Neural progenitor cell (in vitro differentiated cells): Measurements from ENCODE around the gene UBXN2A. TPM values are rescaled to one million over a fixed set of nuclear protein-coding genes. Genes with fewer than 3 reads are reported as not detected.

Experiments used
- DNase-seq: peaks from one replicate; pipeline ENCODE4 v3.0.0-alpha.2; 2016; ENCODE audit warnings: low spot score
- H2AFZ ChIP-seq: fragments of 200-600 bp; sonication (generic); replicated peaks from 2 replicates; pipeline ENCODE4 v1.6.1; 2016; ENCODE audit warnings: antibody characterized with exemption
- H3F3A ChIP-seq: fragments of 200-600 bp; sonication (generic); 2 replicates; pipeline ENCODE4 v1.6.1; 2016; ENCODE audit warnings: antibody characterized with exemption, low read depth
- H3K27ac ChIP-seq: fragments of 200-600 bp; sonication (generic); 2 replicates; pipeline ENCODE4 v1.5.1; 2016; ENCODE audit warnings: mild to moderate bottlenecking
- H3K27me3 ChIP-seq: fragments of 200-600 bp; sonication (generic); 2 replicates; pipeline ENCODE4 v1.6.1; 2016; ENCODE audit warnings: mild to moderate bottlenecking, moderate library complexity
- H3K36me3 ChIP-seq: fragments of 200-600 bp; sonication (generic); 2 replicates; pipeline ENCODE4 v1.5.1; 2016
- H3K4me1 ChIP-seq: fragments of 200-600 bp; sonication (generic); 2 replicates; pipeline ENCODE4 v1.6.1; 2016; ENCODE audit warnings: mixed run types
- H3K4me2 ChIP-seq: fragments of 200-600 bp; sonication (generic); 2 replicates; pipeline ENCODE4 v1.6.1; 2016
- H3K4me3 ChIP-seq: fragments of 200-600 bp; sonication (generic); 2 replicates; pipeline ENCODE4 v1.5.1; 2016
- H3K79me2 ChIP-seq: fragments of 200-600 bp; sonication (generic); 2 replicates; pipeline ENCODE4 v1.6.1; 2016; ENCODE audit warnings: low read depth
- H3K9ac ChIP-seq: fragments of 200-600 bp; sonication (generic); 2 replicates; pipeline ENCODE4 v1.6.1; 2016
- H3K9me3 ChIP-seq: fragments of 200-600 bp; sonication (generic); 2 replicates; pipeline ENCODE4 v1.5.1; 2016; ENCODE audit warnings: low read depth
- H4K20me1 ChIP-seq: fragments of 200-600 bp; sonication (generic); 2 replicates; pipeline ENCODE4 v1.6.1; 2016; ENCODE audit warnings: low read depth
- H3K27ac Mint-ChIP-seq: 3 replicates; pipeline ENCODE4 v1.8.0; 2021; ENCODE audit warnings: mixed read lengths
- H3K27me3 Mint-ChIP-seq: 2 replicates; pipeline ENCODE4 v1.8.0; 2022; ENCODE audit warnings: low read depth, mild to moderate bottlenecking, inconsistent platforms, moderate library complexity, mixed read lengths; ENCODE audit not compliant: insufficient read depth
- H3K36me3 Mint-ChIP-seq: 3 replicates; pipeline ENCODE4 v1.8.0; 2021; ENCODE audit warnings: mixed read lengths
- H3K4me1 Mint-ChIP-seq: 3 replicates; pipeline ENCODE4 v1.8.0; 2021; ENCODE audit warnings: mixed read lengths
- H3K4me3 Mint-ChIP-seq: 3 replicates; pipeline ENCODE4 v1.8.0; 2021; ENCODE audit warnings: mild to moderate bottlenecking, moderate library complexity, mixed read lengths
- H3K9me3 Mint-ChIP-seq: 3 replicates; pipeline ENCODE4 v1.8.0; 2020; ENCODE audit warnings: mixed read lengths
- CTCF ChIP-seq: fragments of 200-600 bp; sonication (generic); IDR thresholded peaks from 2 replicates; pipeline ENCODE4 v1.5.1; 2017; ENCODE audit warnings: antibody characterized with exemption, mild to moderate bottlenecking
- EZH2 ChIP-seq: fragments of 200-600 bp; sonication (generic); IDR thresholded peaks from 2 replicates; pipeline ENCODE4 v1.6.1; 2017; ENCODE audit warnings: antibody characterized with exemption, mild to moderate bottlenecking, moderate library complexity
- EZH2phosphoT487 ChIP-seq: fragments of 200-600 bp; sonication (generic); IDR thresholded peaks from 2 replicates; pipeline ENCODE4 v1.6.1; 2017; ENCODE audit warnings: antibody characterized with exemption
- total RNA-seq: library from RNA; depleted of rRNA; stranded (reverse); fragments of >200 nt; gene quantifications from 2 replicates; pipeline ENCODE4 v1.2.3, GENCODE V29; 2015; ENCODE audit warnings: low replicate concordance

Gene UBXN2A
- total RNA-seq, 1 donor from 2014 or later = 24.1 TPM

GRCh38 chr2:23988371-23988770, 48.1 kb downstream of the UBXN2A start:
- H3K4me3 ChIP-seq = no peak overlapping the region
- H3K79me2 ChIP-seq = no peaks in the 10 kb centered on the region
- Mint-ChIP-seq H3K27me3 (peaks cover 2% of the 10 kb centered on the region), H3K4me1 (peaks cover 13% of the 10 kb centered on the region), H3K4me3 (no peak overlapping the region), H3K36me3 (peaks cover 7% of the 10 kb centered on the region), H3K27ac (no peak overlapping the region), H3K9me3 (no peaks in the 10 kb centered on the region)
- H3K27me3 ChIP-seq = no peaks in the 10 kb centered on the region
- H3K4me1 ChIP-seq = peaks cover 10% of the 10 kb centered on the region
- H3K9me3 ChIP-seq = no peaks in the 10 kb centered on the region
- no peak overlapping the region for H3K9ac ChIP-seq
- TF ChIP-seq EZH2phosphoT487 (no peak), CTCF (peak; percentile 21)
- DNase-seq = no peak
- H2AFZ ChIP-seq = no peak overlapping the region
- H4K20me1 ChIP-seq = no peaks in the 10 kb centered on the region
- peaks cover 3% of the 10 kb centered on the region for H3K36me3 ChIP-seq
- H3K4me2 ChIP-seq = no peak overlapping the region
- H3K27ac ChIP-seq = no peak overlapping the region
- H3F3A ChIP-seq = no peaks in the 10 kb centered on the region

- Histone ChIP-seq H3K27ac (peak overlapping the region; percentile 16), H3K4me2 (peak overlapping the region; percentile 52), H3K4me1 (peaks cover 11% of the 10 kb centered on the region), H4K20me1 (no peaks in the 10 kb centered on the region), H3K27me3 (no peaks in the 10 kb centered on the region), H3F3A (no peaks in the 10 kb centered on the region), H3K9me3 (no peaks in the 10 kb centered on the region), H2AFZ (no peak overlapping the region), H3K4me3 (no peak overlapping the region), H3K9ac (no peak overlapping the region), H3K79me2 (no peaks in the 10 kb centered on the region), H3K36me3 (no peaks in the 10 kb centered on the region)
- peaks cover 9% of the 10 kb centered on the region for H3K36me3 Mint-ChIP-seq
- H3K9me3 Mint-ChIP-seq = no peaks in the 10 kb centered on the region
- no peak for DNase-seq
- H3K4me3 Mint-ChIP-seq = no peak overlapping the region
- H3K4me1 Mint-ChIP-seq = peaks cover 14% of the 10 kb centered on the region
- no peak overlapping the region for H3K27ac Mint-ChIP-seq
- TF ChIP-seq EZH2 (no peak), EZH2phosphoT487 (no peak), CTCF (no peak)
- peaks cover 2% of the 10 kb centered on the region for H3K27me3 Mint-ChIP-seq
These were observed 52.7 kb downstream of the UBXN2A start for GRCh38 chr2:23992931-23993330.

- Histone ChIP-seq H4K20me1 (no peaks in the 10 kb centered on the region), H3F3A (no peaks in the 10 kb centered on the region), H2AFZ (no peak overlapping the region), H3K79me2 (no peaks in the 10 kb centered on the region), H3K4me2 (no peak overlapping the region), H3K36me3 (no peaks in the 10 kb centered on the region), H3K27me3 (no peaks in the 10 kb centered on the region), H3K9ac (no peak overlapping the region), H3K4me3 (no peak overlapping the region), H3K4me1 (peaks cover 11% of the 10 kb centered on the region), H3K27ac (no peak overlapping the region), H3K9me3 (no peaks in the 10 kb centered on the region)
- H3K36me3 Mint-ChIP-seq = peaks cover 12% of the 10 kb centered on the region
- H3K27me3 Mint-ChIP-seq = peaks cover 2% of the 10 kb centered on the region
- TF ChIP-seq CTCF (no peak), EZH2 (no peak), EZH2phosphoT487 (no peak)
- no peaks in the 10 kb centered on the region for H3K9me3 Mint-ChIP-seq
- no peak overlapping the region for H3K4me3 Mint-ChIP-seq
- DNase-seq = no peak
- H3K4me1 Mint-ChIP-seq = peaks cover 14% of the 10 kb centered on the region
- H3K27ac Mint-ChIP-seq = no peak overlapping the region
These were observed 53.5 kb downstream of the UBXN2A start for GRCh38 chr2:23993736-23994269.
